Measurements from ENCODE around the gene KCNJ2. TPM values are rescaled to one million over a fixed set of nuclear protein-coding genes. Genes with fewer than 3 reads are reported as not detected.

Gene KCNJ2
- total RNA-seq = 0.42 and 0.46 TPM in 2 replicates

DNA sequence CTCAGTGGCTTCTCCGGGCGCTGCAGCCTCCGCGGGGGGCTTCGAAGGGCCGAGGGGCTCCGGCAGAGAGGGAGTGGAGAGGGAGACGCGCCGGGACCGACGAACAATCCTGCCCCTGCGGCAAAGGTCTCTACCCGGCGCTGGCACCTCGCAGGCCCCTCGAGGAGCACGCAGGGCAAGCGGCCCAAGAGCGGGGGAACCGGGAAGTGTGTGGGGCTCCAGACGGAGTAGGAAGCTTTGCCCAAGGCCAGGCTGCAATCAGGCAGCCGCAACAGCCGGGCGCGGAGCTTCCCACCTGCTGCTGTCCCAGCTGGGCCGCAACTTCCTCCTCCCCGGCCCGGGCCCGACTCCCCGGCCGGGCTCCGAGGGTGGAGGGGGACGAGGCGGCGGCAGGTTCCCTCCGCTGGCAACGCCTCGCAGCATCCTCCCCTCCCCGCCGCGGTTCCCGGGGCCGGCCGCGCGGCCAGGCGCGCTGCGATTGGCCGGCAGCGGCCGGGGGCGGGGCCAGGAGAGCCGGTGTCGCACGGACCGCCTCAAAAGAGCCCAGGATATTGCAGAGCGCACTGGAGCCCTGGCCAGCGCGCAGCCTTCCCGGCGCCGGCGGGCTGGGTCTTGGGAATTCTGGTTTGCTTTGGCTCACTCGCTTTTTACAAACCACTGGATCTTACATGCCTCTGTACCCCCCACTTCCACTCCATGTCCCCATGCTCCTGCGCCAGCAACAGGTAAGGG is at the start of gene KCNJ2:
Gene KCNJ2 (plus strand): TSS at position 556 of the 732 bp plus-strand sequence. CDS start 5,508 bp downstream, outside the sequence.

Other genes starting within 250 kb of the KCNJ2 start
- not detected in 2 replicates for gene KCNJ16, start 94.3 kb upstream of the KCNJ2 start, total RNA-seq